ENCODE results near the gene PBX1.

DNA sequence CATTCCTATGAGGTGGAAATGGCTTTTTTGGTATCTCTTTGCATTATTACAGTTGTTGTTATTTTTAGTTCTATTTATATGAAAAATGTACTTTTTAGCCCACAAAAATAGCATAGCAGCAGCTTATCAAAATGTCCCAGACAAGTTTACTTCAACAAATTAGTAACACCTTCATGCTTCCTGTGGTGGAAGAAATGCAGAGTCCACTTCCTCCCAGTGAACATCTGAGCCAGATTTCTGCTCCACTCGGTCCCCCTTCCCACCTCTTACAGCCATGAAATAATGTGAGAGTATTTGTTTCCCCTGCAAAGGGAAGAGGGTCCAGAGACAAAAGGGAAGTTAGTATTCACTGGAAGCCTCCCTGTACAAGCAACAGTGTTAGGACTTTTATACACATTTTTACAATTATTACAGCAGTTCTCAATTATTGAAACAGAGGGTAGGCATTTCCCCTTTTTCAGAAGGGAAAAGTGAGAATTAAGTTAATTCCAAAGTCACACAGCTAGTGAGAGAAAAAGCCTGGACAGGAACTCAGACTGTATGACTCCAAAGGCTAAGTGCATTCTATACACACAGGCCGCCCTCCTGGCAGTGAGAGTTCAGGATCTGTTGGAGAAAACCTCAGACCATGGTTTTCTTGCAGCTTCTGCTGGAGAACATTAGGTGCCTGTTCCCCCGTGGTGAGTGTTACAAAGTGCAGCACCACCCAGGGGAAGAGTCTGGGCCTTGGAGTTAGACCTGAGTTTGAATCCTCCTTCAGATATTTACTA, 126.5 kb downstream of the PBX1 start:
- TF ChIP-seq, protein P1, sequence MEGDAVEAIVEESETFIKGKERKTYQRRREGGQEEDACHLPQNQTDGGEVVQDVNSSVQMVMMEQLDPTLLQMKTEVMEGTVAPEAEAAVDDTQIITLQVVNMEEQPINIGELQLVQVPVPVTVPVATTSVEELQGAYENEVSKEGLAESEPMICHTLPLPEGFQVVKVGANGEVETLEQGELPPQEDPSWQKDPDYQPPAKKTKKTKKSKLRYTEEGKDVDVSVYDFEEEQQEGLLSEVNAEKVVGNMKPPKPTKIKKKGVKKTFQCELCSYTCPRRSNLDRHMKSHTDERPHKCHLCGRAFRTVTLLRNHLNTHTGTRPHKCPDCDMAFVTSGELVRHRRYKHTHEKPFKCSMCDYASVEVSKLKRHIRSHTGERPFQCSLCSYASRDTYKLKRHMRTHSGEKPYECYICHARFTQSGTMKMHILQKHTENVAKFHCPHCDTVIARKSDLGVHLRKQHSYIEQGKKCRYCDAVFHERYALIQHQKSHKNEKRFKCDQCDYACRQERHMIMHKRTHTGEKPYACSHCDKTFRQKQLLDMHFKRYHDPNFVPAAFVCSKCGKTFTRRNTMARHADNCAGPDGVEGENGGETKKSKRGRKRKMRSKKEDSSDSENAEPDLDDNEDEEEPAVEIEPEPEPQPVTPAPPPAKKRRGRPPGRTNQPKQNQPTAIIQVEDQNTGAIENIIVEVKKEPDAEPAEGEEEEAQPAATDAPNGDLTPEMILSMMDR (IDR thresholded peaks at IDR 0.05), result no peak
- no peak for TF ChIP-seq POLR2AphosphoS5 (IDR thresholded peaks at IDR 0.05)
- TF ChIP-seq POLR2A (IDR thresholded peaks at IDR 0.05), result no peak
- no peak for TF ChIP-seq EP300 (IDR thresholded peaks at IDR 0.05)
